DND-41 (cell line): ENCODE data around the gene ZNF316.

Experiments used
- EZH2 ChIP-seq: IDR thresholded peaks from 3 replicates; pipeline ENCODE4 v1.6.1; 2012; ENCODE audit warnings: borderline replicate concordance, low read depth, mild to moderate bottlenecking, moderate library complexity, low read length, inconsistent platforms; ENCODE audit not compliant: severe bottlenecking
- TF ChIP-seq, protein P1 (sequence below): IDR thresholded peaks from 2 replicates; pipeline ENCODE4 v1.5.1; 2012; ENCODE audit warnings: borderline replicate concordance, low read length, moderate library complexity, mild to moderate bottlenecking; ENCODE audit not compliant: poor library complexity, severe bottlenecking; ENCODE audit errors: extremely low read depth

- TF ChIP-seq EZH2: no peak
- TF ChIP-seq, protein P1, sequence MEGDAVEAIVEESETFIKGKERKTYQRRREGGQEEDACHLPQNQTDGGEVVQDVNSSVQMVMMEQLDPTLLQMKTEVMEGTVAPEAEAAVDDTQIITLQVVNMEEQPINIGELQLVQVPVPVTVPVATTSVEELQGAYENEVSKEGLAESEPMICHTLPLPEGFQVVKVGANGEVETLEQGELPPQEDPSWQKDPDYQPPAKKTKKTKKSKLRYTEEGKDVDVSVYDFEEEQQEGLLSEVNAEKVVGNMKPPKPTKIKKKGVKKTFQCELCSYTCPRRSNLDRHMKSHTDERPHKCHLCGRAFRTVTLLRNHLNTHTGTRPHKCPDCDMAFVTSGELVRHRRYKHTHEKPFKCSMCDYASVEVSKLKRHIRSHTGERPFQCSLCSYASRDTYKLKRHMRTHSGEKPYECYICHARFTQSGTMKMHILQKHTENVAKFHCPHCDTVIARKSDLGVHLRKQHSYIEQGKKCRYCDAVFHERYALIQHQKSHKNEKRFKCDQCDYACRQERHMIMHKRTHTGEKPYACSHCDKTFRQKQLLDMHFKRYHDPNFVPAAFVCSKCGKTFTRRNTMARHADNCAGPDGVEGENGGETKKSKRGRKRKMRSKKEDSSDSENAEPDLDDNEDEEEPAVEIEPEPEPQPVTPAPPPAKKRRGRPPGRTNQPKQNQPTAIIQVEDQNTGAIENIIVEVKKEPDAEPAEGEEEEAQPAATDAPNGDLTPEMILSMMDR: no peak
Measured at GRCh38 chr7:6644728-6645127, 7.6 kb downstream of the ZNF316 start.
